B cell (primary cell): ENCODE data around the gene AHNAK.

Experiments
- EZH2 ChIP-seq: IDR thresholded peaks from 2 replicates; pipeline ENCODE4 v1.6.1; 2012; ENCODE audit warnings: borderline replicate concordance, low read depth, mild to moderate bottlenecking, moderate library complexity, low read length; ENCODE audit not compliant: insufficient read depth, poor library complexity, severe bottlenecking
- TF ChIP-seq, protein P1 (sequence below): fragments of 200-600 bp; IDR thresholded peaks from one replicate; pipeline ENCODE4 v1.8.0; 2022; ENCODE audit warnings: antibody characterized with exemption, mild to moderate bottlenecking

DNA sequence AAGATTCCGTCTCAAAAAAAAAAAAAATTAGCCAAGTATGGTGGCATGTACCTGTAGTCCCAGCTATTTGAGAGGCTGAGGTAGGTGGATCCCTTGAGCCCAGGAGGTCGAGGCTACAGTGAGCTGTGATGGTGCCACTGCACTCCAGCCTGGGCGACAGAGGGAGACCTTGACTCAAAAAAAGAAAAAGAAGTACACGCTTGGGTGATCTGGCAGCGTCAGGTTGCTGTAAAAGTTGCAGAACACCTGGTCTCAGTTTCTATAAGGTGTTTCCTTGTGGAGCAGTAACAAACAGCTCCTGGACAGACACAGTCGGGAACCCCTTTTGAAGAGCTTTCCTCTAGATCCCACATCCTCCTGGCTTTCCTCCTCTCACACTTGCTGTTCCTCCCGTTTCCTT is 82.0 kb downstream of the AHNAK start:
- TF ChIP-seq, protein P1, sequence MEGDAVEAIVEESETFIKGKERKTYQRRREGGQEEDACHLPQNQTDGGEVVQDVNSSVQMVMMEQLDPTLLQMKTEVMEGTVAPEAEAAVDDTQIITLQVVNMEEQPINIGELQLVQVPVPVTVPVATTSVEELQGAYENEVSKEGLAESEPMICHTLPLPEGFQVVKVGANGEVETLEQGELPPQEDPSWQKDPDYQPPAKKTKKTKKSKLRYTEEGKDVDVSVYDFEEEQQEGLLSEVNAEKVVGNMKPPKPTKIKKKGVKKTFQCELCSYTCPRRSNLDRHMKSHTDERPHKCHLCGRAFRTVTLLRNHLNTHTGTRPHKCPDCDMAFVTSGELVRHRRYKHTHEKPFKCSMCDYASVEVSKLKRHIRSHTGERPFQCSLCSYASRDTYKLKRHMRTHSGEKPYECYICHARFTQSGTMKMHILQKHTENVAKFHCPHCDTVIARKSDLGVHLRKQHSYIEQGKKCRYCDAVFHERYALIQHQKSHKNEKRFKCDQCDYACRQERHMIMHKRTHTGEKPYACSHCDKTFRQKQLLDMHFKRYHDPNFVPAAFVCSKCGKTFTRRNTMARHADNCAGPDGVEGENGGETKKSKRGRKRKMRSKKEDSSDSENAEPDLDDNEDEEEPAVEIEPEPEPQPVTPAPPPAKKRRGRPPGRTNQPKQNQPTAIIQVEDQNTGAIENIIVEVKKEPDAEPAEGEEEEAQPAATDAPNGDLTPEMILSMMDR = no peak
- no peak for TF ChIP-seq EZH2
